Measurements from ENCODE around the gene BRD7. TPM values are rescaled to one million over a fixed set of nuclear protein-coding genes. Genes with fewer than 3 reads are reported as not detected.

The BRD7 gene
- total RNA-seq, 1 donor from 2014 or later, result 61.3 TPM

DNA sequence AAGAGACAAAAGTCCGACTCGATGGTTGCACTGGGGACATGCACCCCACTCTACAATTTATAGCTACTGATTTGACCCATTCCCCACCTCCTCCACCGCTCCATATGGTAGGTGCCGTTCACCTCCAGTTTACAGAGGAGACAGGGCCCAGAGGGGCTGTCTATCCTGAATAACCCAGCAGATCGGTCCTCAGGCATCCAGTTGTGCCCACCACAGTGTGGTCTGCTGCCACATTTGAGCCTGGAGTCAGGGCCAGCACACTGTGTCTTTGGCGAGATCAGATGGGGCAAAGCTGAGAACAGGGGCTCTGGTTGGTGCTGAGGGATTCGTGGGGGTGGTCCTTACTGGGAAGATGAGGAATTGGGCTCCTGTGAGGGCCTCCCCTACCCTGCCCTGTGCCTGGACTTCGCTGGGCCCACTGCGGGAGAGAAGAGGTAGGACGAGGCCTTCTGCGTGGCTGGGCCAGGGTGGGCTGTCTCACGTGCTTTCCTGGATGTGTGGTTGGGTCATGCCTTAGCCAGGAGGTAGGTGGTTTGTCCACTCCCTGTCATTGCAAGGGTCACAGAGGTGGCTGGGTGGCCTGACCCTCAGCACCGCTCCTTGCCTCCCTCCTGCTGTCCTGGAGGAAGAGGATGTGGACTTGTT is 99.6 kb downstream of the BRD7 start:
- TF ChIP-seq, protein P1, sequence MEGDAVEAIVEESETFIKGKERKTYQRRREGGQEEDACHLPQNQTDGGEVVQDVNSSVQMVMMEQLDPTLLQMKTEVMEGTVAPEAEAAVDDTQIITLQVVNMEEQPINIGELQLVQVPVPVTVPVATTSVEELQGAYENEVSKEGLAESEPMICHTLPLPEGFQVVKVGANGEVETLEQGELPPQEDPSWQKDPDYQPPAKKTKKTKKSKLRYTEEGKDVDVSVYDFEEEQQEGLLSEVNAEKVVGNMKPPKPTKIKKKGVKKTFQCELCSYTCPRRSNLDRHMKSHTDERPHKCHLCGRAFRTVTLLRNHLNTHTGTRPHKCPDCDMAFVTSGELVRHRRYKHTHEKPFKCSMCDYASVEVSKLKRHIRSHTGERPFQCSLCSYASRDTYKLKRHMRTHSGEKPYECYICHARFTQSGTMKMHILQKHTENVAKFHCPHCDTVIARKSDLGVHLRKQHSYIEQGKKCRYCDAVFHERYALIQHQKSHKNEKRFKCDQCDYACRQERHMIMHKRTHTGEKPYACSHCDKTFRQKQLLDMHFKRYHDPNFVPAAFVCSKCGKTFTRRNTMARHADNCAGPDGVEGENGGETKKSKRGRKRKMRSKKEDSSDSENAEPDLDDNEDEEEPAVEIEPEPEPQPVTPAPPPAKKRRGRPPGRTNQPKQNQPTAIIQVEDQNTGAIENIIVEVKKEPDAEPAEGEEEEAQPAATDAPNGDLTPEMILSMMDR (IDR thresholded peaks at IDR 0.05; ENCODE audit: insufficient read depth, low read length, poor library complexity, severe bottlenecking), result no peak
- Histone ChIP-seq H3K4me3 (ENCODE audit: low read depth, low read length) (no peak overlapping the region), H3K27me3 (ENCODE audit: control insufficient read depth, insufficient read depth, low read length) (no peaks in the 10 kb centered on the region), H3K36me3 (ENCODE audit: control insufficient read depth, insufficient read depth, low read length) (no peaks in the 10 kb centered on the region)
- no peak for DNase-seq (ENCODE audit: low read depth)

DNA sequence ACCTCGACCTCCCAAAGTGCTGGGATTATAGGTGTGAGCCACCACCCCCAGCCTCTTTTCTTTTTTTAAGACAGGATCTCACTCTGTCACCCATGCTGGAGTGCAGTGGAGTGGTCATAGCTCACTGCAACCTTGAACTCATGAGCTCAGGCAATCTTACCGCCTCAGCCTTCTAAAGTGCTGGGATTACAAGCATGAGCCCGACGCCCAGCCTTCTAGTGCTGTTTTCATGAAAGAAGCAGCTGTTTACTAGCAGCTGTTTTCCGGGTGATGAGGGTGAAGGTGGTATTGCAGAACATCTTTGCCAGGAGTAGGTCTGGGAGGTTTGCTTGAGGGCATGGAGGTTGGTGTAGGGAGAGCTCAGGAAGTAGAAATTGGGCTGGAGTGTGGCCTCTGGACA is 100.4 kb downstream of the BRD7 start:
- DNase-seq (ENCODE audit: low read depth), result no peak
- Histone ChIP-seq H3K27me3 (ENCODE audit: control insufficient read depth, insufficient read depth, low read length) (no peaks in the 10 kb centered on the region), H3K4me3 (ENCODE audit: low read depth, low read length) (no peak overlapping the region), H3K36me3 (ENCODE audit: control insufficient read depth, insufficient read depth, low read length) (no peaks in the 10 kb centered on the region)
- TF ChIP-seq, protein P1 (IDR thresholded peaks at IDR 0.05; ENCODE audit: insufficient read depth, low read length, poor library complexity, severe bottlenecking), result no peak

DNA sequence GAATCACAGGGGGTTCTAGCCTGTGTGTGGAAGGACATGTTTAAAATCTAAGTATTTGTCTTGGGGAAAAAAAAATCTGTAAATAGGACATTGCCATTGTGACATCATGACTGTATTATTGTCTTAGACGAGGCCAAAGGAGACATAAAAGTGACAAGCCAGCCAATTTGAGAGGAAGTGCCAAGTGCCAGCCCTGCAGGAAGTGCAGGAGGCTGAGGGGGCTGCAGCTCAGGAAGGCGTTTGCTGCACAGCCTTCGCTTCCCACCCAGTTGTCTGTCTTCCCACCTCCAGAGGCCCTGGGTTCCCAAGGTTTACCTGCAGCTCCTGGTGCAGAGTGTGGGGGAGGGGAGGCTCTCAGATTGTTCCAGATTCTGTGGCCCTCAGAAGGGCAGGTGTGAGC is 101.1 kb downstream of the BRD7 start:
- TF ChIP-seq, protein P1 (IDR thresholded peaks at IDR 0.05; ENCODE audit: insufficient read depth, low read length, poor library complexity, severe bottlenecking), result no peak
- Histone ChIP-seq H3K36me3 (ENCODE audit: control insufficient read depth, insufficient read depth, low read length) (no peaks in the 10 kb centered on the region), H3K4me3 (ENCODE audit: low read depth, low read length) (no peak overlapping the region), H3K27me3 (ENCODE audit: control insufficient read depth, insufficient read depth, low read length) (no peaks in the 10 kb centered on the region)
- DNase-seq (ENCODE audit: low read depth), result no peak

DNA sequence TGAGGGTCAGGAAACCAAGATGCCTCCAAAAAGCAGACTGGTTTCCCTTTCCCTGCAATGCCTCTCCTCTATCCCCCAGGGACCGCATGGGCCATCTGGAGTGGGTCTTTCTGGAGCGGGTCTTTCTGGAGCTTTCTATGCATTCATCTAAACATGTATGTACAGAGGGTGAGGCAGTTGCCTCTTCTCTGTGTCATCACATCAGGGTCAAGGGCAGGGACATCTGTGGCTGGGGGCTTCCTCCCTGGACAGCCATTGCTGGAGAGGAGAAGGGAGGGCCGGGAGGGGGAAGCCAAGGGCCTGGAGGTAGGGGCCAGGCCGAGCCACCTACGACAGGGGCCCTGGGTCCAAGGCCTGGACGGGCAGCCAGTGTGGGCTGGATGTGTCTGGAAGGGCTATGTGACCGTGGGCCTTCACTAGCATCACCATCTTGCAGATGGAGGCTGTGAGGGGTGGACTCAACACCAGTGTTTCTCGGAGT is 101.6 kb downstream of the BRD7 start:
- H3K4me3 ChIP-seq (ENCODE audit: low read depth, low read length), result no peak overlapping the region
- H3K27me3 ChIP-seq (ENCODE audit: control insufficient read depth, insufficient read depth, low read length), result no peaks in the 10 kb centered on the region
- H3K36me3 ChIP-seq (ENCODE audit: control insufficient read depth, insufficient read depth, low read length), result no peaks in the 10 kb centered on the region
- TF ChIP-seq, protein P1 (IDR thresholded peaks at IDR 0.05; ENCODE audit: insufficient read depth, low read length, poor library complexity, severe bottlenecking), result no peak
- no peak for DNase-seq (ENCODE audit: low read depth)

DNA sequence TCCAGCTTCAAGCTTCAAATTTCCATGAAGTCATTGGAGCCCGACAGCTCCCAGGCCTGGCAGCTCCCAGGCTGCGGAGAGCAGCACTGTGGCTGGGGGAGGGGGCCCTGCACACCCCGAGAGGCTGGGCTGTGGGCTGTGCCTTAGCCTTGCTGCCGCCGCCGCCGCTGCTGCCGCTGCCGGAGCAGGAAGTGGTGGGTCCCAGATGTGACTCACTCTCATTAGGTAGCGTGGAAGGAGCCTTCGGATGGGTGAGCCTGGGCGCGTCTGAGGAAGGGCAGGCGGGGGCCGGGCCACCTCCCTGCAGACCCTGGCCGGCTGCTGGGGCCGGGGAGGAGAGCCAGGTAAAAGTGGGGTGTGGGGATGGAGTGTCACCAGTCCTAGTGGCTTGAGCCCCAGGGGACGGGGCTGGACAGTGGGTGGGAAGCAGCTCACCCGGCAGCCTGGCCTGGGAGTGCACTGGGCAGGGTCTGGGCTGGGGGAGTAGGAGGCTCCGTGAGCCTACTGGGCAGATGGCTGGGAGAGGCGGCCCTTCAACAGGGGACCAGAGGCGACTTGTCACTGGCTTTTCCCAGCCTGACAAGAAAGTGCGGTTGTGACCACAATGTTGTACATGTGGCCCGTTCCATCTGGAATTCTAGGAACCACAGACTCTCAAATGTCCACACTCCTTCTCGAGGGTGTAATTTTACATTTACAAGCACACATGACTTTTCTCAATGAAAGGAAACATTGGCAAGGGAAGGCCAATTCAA is 102.3 kb downstream of the BRD7 start, which contains the start of gene ADCY7:
TSS of gene ADCY7 (plus strand) at position 215 of the 755 bp plus-strand sequence. CDS start 21,629 bp downstream, outside the sequence.
- DNase-seq (ENCODE audit: low read depth), result peak; percentile 71
- Histone ChIP-seq H3K4me3 (ENCODE audit: low read depth, low read length) (peak within 1 kb of the TSS; percentile 36), H3K27me3 (ENCODE audit: control insufficient read depth, insufficient read depth, low read length) (no peaks in the 10 kb centered on the region), H3K36me3 (ENCODE audit: control insufficient read depth, insufficient read depth, low read length) (no peaks in the 10 kb centered on the region)
- TF ChIP-seq, protein P1 (IDR thresholded peaks at IDR 0.05; ENCODE audit: insufficient read depth, low read length, poor library complexity, severe bottlenecking), result no peak

Other genes starting within 250 kb of the BRD7 start
- 10.9 and 11.0 TPM in 2 replicates for gene TENT4B, start 215.7 kb downstream of the BRD7 start, total RNA-seq
- 30.3 and 36.2 TPM in 2 replicates for gene ADCY7, start 102.4 kb downstream of the BRD7 start, total RNA-seq
- gene NKD1, start 179.4 kb upstream of the BRD7 start, total RNA-seq, result 0.33 and 0.34 TPM in 2 replicates

Data from kidney epithelial cell (primary cell).